Measurements from ENCODE around the gene TLL2.
A peak's percentile ranks its signal among the peaks of the same experiment; 100 is the strongest.

The TLL2 gene

GRCh38 chr10:96507044-96507443, 6.7 kb downstream of the TLL2 start:
- DNase-seq: no peak

- no peak for DNase-seq
These were observed 8.3 kb downstream of the TLL2 start for GRCh38 chr10:96505150-96506136.

GRCh38 chr10:96502561-96503282, 11.0 kb downstream of the TLL2 start:
- peak; percentile 66 for DNase-seq

GRCh38 chr10:96501985-96502384, 11.7 kb downstream of the TLL2 start:
- peak; percentile 42 for DNase-seq

GRCh38 chr10:96500519-96500918, 13.2 kb downstream of the TLL2 start:
- no peak for DNase-seq

GRCh38 chr10:96500050-96500449, 13.7 kb downstream of the TLL2 start:
- DNase-seq: no peak

GRCh38 chr10:96497391-96497790, 16.3 kb downstream of the TLL2 start:
- DNase-seq: no peak

- peak; percentile 37 for DNase-seq
These were observed 17.3 kb downstream of the TLL2 start for GRCh38 chr10:96496281-96496925.

- DNase-seq: no peak
These were observed 18.2 kb downstream of the TLL2 start for GRCh38 chr10:96495544-96495943.

- DNase-seq: no peak
These were observed 19.0 kb downstream of the TLL2 start for GRCh38 chr10:96494694-96495093.

- DNase-seq: no peak
These were observed 19.7 kb downstream of the TLL2 start for GRCh38 chr10:96493871-96494525.

GRCh38 chr10:96493254-96493653, 20.5 kb downstream of the TLL2 start:
- no peak for DNase-seq

GRCh38 chr10:96491303-96491702, 22.4 kb downstream of the TLL2 start:
- DNase-seq: no peak

GRCh38 chr10:96488161-96488935, 25.4 kb downstream of the TLL2 start:
- DNase-seq: peak; percentile 50

GRCh38 chr10:96482815-96483588, 30.7 kb downstream of the TLL2 start:
- no peak for DNase-seq

GRCh38 chr10:96478355-96478754, 35.4 kb downstream of the TLL2 start:
- DNase-seq: no peak

GRCh38 chr10:96473866-96474265, 39.9 kb downstream of the TLL2 start:
- no peak for DNase-seq

GRCh38 chr10:96470116-96470743, 43.5 kb downstream of the TLL2 start:
- DNase-seq: peak; percentile 45

- no peak for DNase-seq
These were observed 44.9 kb downstream of the TLL2 start for GRCh38 chr10:96468845-96469244.

- DNase-seq: no peak
These were observed 48.1 kb downstream of the TLL2 start for GRCh38 chr10:96465599-96465998.

Data from fibroblast of skin of back (primary cell).